Testis (tissue), 3 donors: Measurements from ENCODE around the gene SDF2L1. TPM values are rescaled to one million over a fixed set of nuclear protein-coding genes. Genes with fewer than 3 reads are reported as not detected.
"Not testable (repeated sequence)": the region's sequence is repeated elsewhere in the genome, so short reads cannot be mapped to it uniquely, and the experiment has no call there.

ENCODE experiments used
- DNase-seq: peaks from one replicate; pipeline ENCODE4 v3.0.0-alpha.2; 2019
- H3K27ac ChIP-seq, 2 donors: fragments of 200-600 bp; sonication (generic); one replicate each; pipeline ENCODE4 v1.5.1; 2019
- H3K27me3 ChIP-seq: fragments of 200-600 bp; sonication (generic); one replicate; pipeline ENCODE4 v1.5.1; 2019
- H3K36me3 ChIP-seq: fragments of 200-600 bp; sonication (generic); one replicate; pipeline ENCODE4 v1.5.1; 2017; ENCODE audit warnings: low read depth; ENCODE audit errors: missing control alignments
- H3K4me1 ChIP-seq: fragments of 200-600 bp; sonication (generic); one replicate; pipeline ENCODE4 v1.5.1; 2019
- H3K4me3 ChIP-seq, 2 donors: fragments of 200-600 bp; sonication (generic); one replicate each; pipeline ENCODE4 v1.5.1; 2017 to 2019
- H3K9me3 ChIP-seq: fragments of 200-600 bp; sonication (generic); one replicate; pipeline ENCODE4 v1.5.1; 2017
- CTCF ChIP-seq, 3 experiments: fragments of 450-650 bp in 2 of 3; fragments of 200-600 bp in 1 of 3; sonication (generic) in 1 of 3; IDR thresholded peaks; one replicate each; pipeline ENCODE4 v1.5.1; 2016 to 2019; ENCODE audit warnings: antibody characterized with exemption in 3 of 3, mild to moderate bottlenecking in 2 of 3, moderate library complexity in 1 of 3
- POLR2A ChIP-seq: fragments of 450-650 bp; IDR thresholded peaks from one replicate; pipeline ENCODE4 v1.6.1; 2017; ENCODE audit warnings: antibody characterized with exemption, mild to moderate bottlenecking, moderate library complexity
- WGBS, 2 donors: methylation state at CpG; one replicate each; pipeline ENCODE4 v1.1.5; 2018; 5-methylcytosine and 5-hydroxymethylcytosine counted together
- intact Hi-C: fragments of 100-400 bp; cut with DNase I; formaldehyde crosslinking; loops from one replicate; pipeline ENCODE4 v1.15.1; 2023; ENCODE audit warnings: low total_unique reads
- polyA plus RNA-seq: library from polyadenylated mRNA; stranded (reverse); fragments of 350-450 nt; fragmentation: Illumina TruSeq; extraction: RNeasy Lipid Tissue Mini Kit (QIAGEN cat#74804); gene quantifications from one replicate; pipeline ENCODE4 v1.2.3, GENCODE V29; 2014; ENCODE audit warnings: low read depth, low replicate concordance; ENCODE audit not compliant: insufficient read depth
- total RNA-seq, 2 donors: library from RNA; depleted of rRNA; stranded (reverse); fragments of >200 nt; gene quantifications; one replicate each; pipeline ENCODE4 v1.2.3, GENCODE V29; 2016

The SDF2L1 gene
- total and polyA plus RNA-seq, 3 donors from 2014 or later, result 23.9 to 34.3 (median 33.0) TPM

GRCh38 chr22:21687685-21688259 lies 45.7 kb downstream of the SDF2L1 start:
- intact Hi-C loops, result no loop called here
- TF ChIP-seq POLR2A, result no peak
- no peak for TF ChIP-seq CTCF (IDR thresholded peaks at IDR 0.05)
- no peak for DNase-seq
- Histone ChIP-seq H3K27ac (no peak overlapping the region), H3K36me3 (no peaks in the 10 kb centered on the region), H3K4me3 (no peak overlapping the region), H3K4me1 (no peaks in the 10 kb centered on the region), H3K27me3 (no peaks in the 10 kb centered on the region), H3K9me3 (no peaks in the 10 kb centered on the region)
- 89 to 92% methylated on average over 5 to 11 of the region's 11 CpGs for WGBS, 2 donors

- 93% methylated on average over 6 of the region's 6 CpGs; no CpG with 5 or more reads in 1 of the 2 donors for WGBS, 2 donors
- TF ChIP-seq POLR2A (no peak), CTCF (IDR thresholded peaks at IDR 0.05) (no peak)
- Histone ChIP-seq H3K36me3 (no peaks in the 10 kb centered on the region), H3K27me3 (no peaks in the 10 kb centered on the region), H3K4me1 (no peaks in the 10 kb centered on the region), H3K9me3 (no peaks in the 10 kb centered on the region), H3K27ac (no peak overlapping the region), H3K4me3 (no peak overlapping the region)
- intact Hi-C loops, result no loop called here
- no peak for DNase-seq
These were observed 46.2 kb downstream of the SDF2L1 start for GRCh38 chr22:21688341-21688705.

GRCh38 chr22:21688706-21689381 lies 46.7 kb downstream of the SDF2L1 start:
- Histone ChIP-seq H3K9me3 (no peaks in the 10 kb centered on the region), H3K27ac (no peak overlapping the region), H3K27me3 (no peaks in the 10 kb centered on the region), H3K4me1 (no peaks in the 10 kb centered on the region), H3K4me3 (no peak overlapping the region), H3K36me3 (no peaks in the 10 kb centered on the region)
- no peak for DNase-seq
- TF ChIP-seq CTCF (IDR thresholded peaks at IDR 0.05) (no peak), POLR2A (no peak)
- intact Hi-C loops, result no loop called here
- WGBS, 2 donors, result 81 to 94% methylated on average over 2 to 20 of the region's 20 CpGs

- H3K4me1 ChIP-seq, result no peaks in the 10 kb centered on the region
- TF ChIP-seq CTCF (IDR thresholded peaks at IDR 0.05), result no peak
- TF ChIP-seq POLR2A, result no peak
- 78 to 88% methylated on average over 5 of the region's 5 CpGs for WGBS, 2 donors
- H3K27ac ChIP-seq, result no peak overlapping the region
- no peak overlapping the region for H3K4me3 ChIP-seq
- H3K27me3 ChIP-seq, result no peaks in the 10 kb centered on the region
- no peak for DNase-seq
- no peaks in the 10 kb centered on the region for H3K9me3 ChIP-seq
- intact Hi-C loops, result no loop called here
- H3K36me3 ChIP-seq, result no peaks in the 10 kb centered on the region
These were observed 48.3 kb downstream of the SDF2L1 start for GRCh38 chr22:21690401-21690801.

- Histone ChIP-seq H3K27me3 (no peaks in the 10 kb centered on the region), H3K4me1 (no peaks in the 10 kb centered on the region), H3K9me3 (no peaks in the 10 kb centered on the region), H3K36me3 (no peaks in the 10 kb centered on the region), H3K27ac (no peak overlapping the region), H3K4me3 (no peak overlapping the region)
- no peak for TF ChIP-seq POLR2A
- TF ChIP-seq CTCF (IDR thresholded peaks at IDR 0.05), result no peak
- intact Hi-C loops, result no loop called here
- 65 to 88% methylated on average over 5 to 16 of the region's 16 CpGs for WGBS, 2 donors
- no peak for DNase-seq
These were observed 49.7 kb downstream of the SDF2L1 start for GRCh38 chr22:21691816-21692215.

GRCh38 chr22:21692856-21693255 lies 50.8 kb downstream of the SDF2L1 start:
- H3K9me3 ChIP-seq, H3K4me1 ChIP-seq, H3K27ac ChIP-seq, H3K36me3 ChIP-seq, H3K4me3 ChIP-seq, H3K27me3 ChIP-seq, DNase-seq, intact Hi-C loops: not testable (repeated sequence)
- WGBS, 2 donors, result 95% methylated on average over 9 of the region's 9 CpGs
